ENCODE data around the gene VAV2.

DNA sequence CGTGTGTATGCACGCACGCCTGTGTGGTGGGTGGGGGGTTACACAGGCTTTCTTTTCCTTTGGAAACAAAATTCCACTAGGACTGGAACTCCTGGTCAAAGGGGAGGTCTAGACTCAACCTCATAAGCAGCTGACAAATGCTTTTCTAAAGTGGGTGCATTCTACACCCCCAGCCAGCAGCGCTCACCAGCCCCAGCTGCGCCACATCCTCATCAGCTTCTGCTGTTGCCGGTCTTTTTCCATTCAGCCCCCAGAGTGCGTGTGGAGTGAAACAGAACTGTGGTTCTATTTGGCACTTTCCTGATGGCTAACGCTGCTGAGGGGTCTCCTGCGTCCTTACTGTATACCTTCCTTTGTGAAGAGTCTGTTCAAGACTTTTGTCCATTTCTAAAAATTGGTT lies 176.3 kb downstream of the VAV2 start:
- TF ChIP-seq POLR2AphosphoS5 (IDR thresholded peaks at IDR 0.05), result no peak
- TF ChIP-seq, protein P1, sequence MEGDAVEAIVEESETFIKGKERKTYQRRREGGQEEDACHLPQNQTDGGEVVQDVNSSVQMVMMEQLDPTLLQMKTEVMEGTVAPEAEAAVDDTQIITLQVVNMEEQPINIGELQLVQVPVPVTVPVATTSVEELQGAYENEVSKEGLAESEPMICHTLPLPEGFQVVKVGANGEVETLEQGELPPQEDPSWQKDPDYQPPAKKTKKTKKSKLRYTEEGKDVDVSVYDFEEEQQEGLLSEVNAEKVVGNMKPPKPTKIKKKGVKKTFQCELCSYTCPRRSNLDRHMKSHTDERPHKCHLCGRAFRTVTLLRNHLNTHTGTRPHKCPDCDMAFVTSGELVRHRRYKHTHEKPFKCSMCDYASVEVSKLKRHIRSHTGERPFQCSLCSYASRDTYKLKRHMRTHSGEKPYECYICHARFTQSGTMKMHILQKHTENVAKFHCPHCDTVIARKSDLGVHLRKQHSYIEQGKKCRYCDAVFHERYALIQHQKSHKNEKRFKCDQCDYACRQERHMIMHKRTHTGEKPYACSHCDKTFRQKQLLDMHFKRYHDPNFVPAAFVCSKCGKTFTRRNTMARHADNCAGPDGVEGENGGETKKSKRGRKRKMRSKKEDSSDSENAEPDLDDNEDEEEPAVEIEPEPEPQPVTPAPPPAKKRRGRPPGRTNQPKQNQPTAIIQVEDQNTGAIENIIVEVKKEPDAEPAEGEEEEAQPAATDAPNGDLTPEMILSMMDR (IDR thresholded peaks at IDR 0.05), result no peak

Measured in esophagus muscularis mucosa (tissue), 3 donors.